Right lobe of liver (tissue), 6 donors: Measurements from ENCODE around the gene SLC2A4RG. TPM values are rescaled to one million over a fixed set of nuclear protein-coding genes. Genes with fewer than 3 reads are reported as not detected.

Experiments
- ATAC-seq, 4 donors: fragments of 200-7000 bp; cut with Tn5 transposase; one replicate each; pipeline ENCODE4 v1.9.1; 2020; ENCODE audit warnings: mild to moderate bottlenecking in 4 of 4, moderate library complexity in 4 of 4
- DNase-seq, 3 donors: peaks; one replicate each; pipeline ENCODE4 v3.0.0-alpha.2; 2020
- H3K27ac ChIP-seq, 3 donors: fragments of 200-600 bp; one replicate each; pipeline ENCODE4 v1.8.0; 2022
- H3K27me3 ChIP-seq, 2 donors: fragments of 200-600 bp; one replicate each; pipeline ENCODE4 v1.8.0; 2022
- H3K36me3 ChIP-seq, 4 donors: fragments of 200-600 bp; sonication (generic) in 1 of 4; one replicate each; pipeline versions ENCODE4 v1.5.1 to v1.8.0; 2017 to 2022; ENCODE audit warnings: control low read depth in 1 of 4
- H3K4me1 ChIP-seq, 4 donors: fragments of 200-600 bp; sonication (generic) in 1 of 4; one replicate each; pipeline versions ENCODE4 v1.5.1 to v1.8.0; 2017 to 2022; ENCODE audit warnings: control low read depth in 1 of 4
- H3K4me3 ChIP-seq, 3 donors: fragments of 200-600 bp; one replicate each; pipeline ENCODE4 v1.8.0; 2022
- H3K9me3 ChIP-seq, 4 donors: fragments of 200-600 bp; sonication (generic) in 1 of 4; one replicate each; pipeline versions ENCODE4 v1.5.1 to v1.8.0; 2017 to 2022; ENCODE audit warnings: control low read depth in 1 of 4
- CTCF ChIP-seq, 4 donors: fragments of 200-600 bp in 3 of 4; fragments of 450-650 bp in 1 of 4; IDR thresholded peaks; one replicate each; pipeline versions ENCODE4 v1.5.1 to v1.8.0; 2016 to 2022; ENCODE audit warnings: antibody characterized with exemption in 4 of 4, mild to moderate bottlenecking in 2 of 4
- POLR2A ChIP-seq: fragments of 450-650 bp; IDR thresholded peaks from one replicate; pipeline ENCODE4 v1.6.1; 2017; ENCODE audit warnings: antibody characterized with exemption, mild to moderate bottlenecking
- WGBS: methylation state at CpG from one replicate; pipeline ENCODE4 v1.1.6; 2018; ENCODE audit warnings: low coverage, low lambda C conversion rate; ENCODE audit not compliant: insufficient coverage; ENCODE audit errors: missing lambda C conversion rate; 5-methylcytosine and 5-hydroxymethylcytosine counted together
- intact Hi-C, 2 donors: fragments of 100-400 bp; cut with DNase I; formaldehyde crosslinking; loops; one replicate each; pipeline versions ENCODE4 v1.11.2 to v1.14.1; 2022
- total RNA-seq, 6 experiments: library from RNA; depleted of rRNA in 2 of 6; stranded (reverse); fragments of >200 nt in 2 of 6; fragmentation: NEBNext Ultra II Directional in 3 of 6; extraction: Animal tissue kit (Norgen Biotek cat#: 25700) in 3 of 6; gene quantifications; one replicate each; pipeline versions ENCODE4 v1.1.0 to v1.2.4, GENCODE V29; 2016 to 2023
- donor health status: DM: no; HTN: yes; CAD: no.
- donor health status: DM: no; HTN: no; CAD: no.
- donor health status: DM: no; HTN: no; CAD: no.
- donor health status: DM: no; HTN: yes; CAD: no.
- donor health status: DM: no; HTN: yes; CAD: no.

The SLC2A4RG gene
- total RNA-seq, 6 experiments from 2014 or later = 36.0 to 180 (median 73.8) TPM

GRCh38 chr20:63693733-63694583 is 45.6 kb upstream of the SLC2A4RG start:
- no peaks in the 10 kb centered on the region for H3K9me3 ChIP-seq
- no peaks in the 10 kb centered on the region for H3K36me3 ChIP-seq
- no peak for ATAC-seq
- H3K4me1 ChIP-seq = peaks cover 0 to 14% (median 5%) of the 10 kb centered on the region in 4 donors
- H3K4me3 ChIP-seq = no peak overlapping the region
- peak in 1 of 3 donors; percentile 42 for DNase-seq
- WGBS = 94% methylated on average over 4 of the region's 21 CpGs
- intact Hi-C loops = no loop called here
- H3K27ac ChIP-seq = no peak overlapping the region
- no peaks in the 10 kb centered on the region for H3K27me3 ChIP-seq
- TF ChIP-seq POLR2A = no peak
- no peak for TF ChIP-seq CTCF (IDR thresholded peaks at IDR 0.05)

GRCh38 chr20:63694584-63695423 is 44.8 kb upstream of the SLC2A4RG start:
- Histone ChIP-seq H3K9me3 (no peaks in the 10 kb centered on the region), H3K36me3 (no peaks in the 10 kb centered on the region), H3K27me3 (no peaks in the 10 kb centered on the region), H3K4me3 (no peak overlapping the region), H3K4me1 (peaks cover 0 to 14% (median 5%) of the 10 kb centered on the region in 4 donors), H3K27ac (no peak overlapping the region)
- ATAC-seq = no peak
- 100% methylated on average over 1 of the region's 37 CpGs for WGBS
- DNase-seq = peak; percentile 36 to 56 (median 47)
- intact Hi-C loops = no loop called here
- TF ChIP-seq CTCF (IDR thresholded peaks at IDR 0.05) = no peak
- no peak for TF ChIP-seq POLR2A

- H3K27ac ChIP-seq = no peak overlapping the region
- intact Hi-C loops = no loop called here
- H3K36me3 ChIP-seq = no peaks in the 10 kb centered on the region
- ATAC-seq = peak in 2 of 4 donors; percentile 5 to 6
- whole genome bisulfite sequencing = 70% methylated on average over 2 of the region's 25 CpGs
- no peak for TF ChIP-seq CTCF (IDR thresholded peaks at IDR 0.05)
- TF ChIP-seq POLR2A = peak; percentile 3
- H3K9me3 ChIP-seq = no peaks in the 10 kb centered on the region
- no peak overlapping the region for H3K4me3 ChIP-seq
- no peaks in the 10 kb centered on the region for H3K27me3 ChIP-seq
- peak in 2 of 3 donors; percentile 54 to 70 for DNase-seq
- H3K4me1 ChIP-seq = peaks cover 0 to 14% (median 5%) of the 10 kb centered on the region in 4 donors
Observed at GRCh38 chr20:63695424-63696305, 43.9 kb upstream of the SLC2A4RG start.

GRCh38 chr20:63696306-63696627 is 43.3 kb upstream of the SLC2A4RG start:
- no peak for TF ChIP-seq CTCF (IDR thresholded peaks at IDR 0.05)
- no peak for TF ChIP-seq POLR2A
- DNase-seq (peak in 2 of 3 donors; percentile 25 to 58), ATAC-seq (peak; percentile 16 to 48 (median 26))
- Histone ChIP-seq H3K27ac (no peak overlapping the region), H3K36me3 (no peaks in the 10 kb centered on the region), H3K4me3 (no peak overlapping the region), H3K27me3 (no peaks in the 10 kb centered on the region), H3K4me1 (peaks cover 0 to 14% (median 5%) of the 10 kb centered on the region in 4 donors), H3K9me3 (no peaks in the 10 kb centered on the region)
- intact Hi-C loops = no loop called here
- WGBS = no CpG with 5 or more reads among the region's 6 CpGs
